IMR-90 (cell line): ENCODE measurements around the gene NDUFAF2. TPM values are rescaled to one million over a fixed set of nuclear protein-coding genes. Genes with fewer than 3 reads are reported as not detected.

ENCODE experiments used
- ATAC-seq: fragments of 200-7000 bp; cut with Tn5 transposase; 2 replicates; pipeline ENCODE4 v1.9.1; 2020; ENCODE audit warnings: low read depth, mild to moderate bottlenecking, moderate library complexity
- BruUV-seq: library from RNA; stranded (reverse); fragments of 400-500 nt; replicated peaks from 2 replicates; lab custom pipeline; 2021; lab: Mats Ljungman, UMichigan
- CTCF ChIA-PET: fragments of 300-600 bp; formaldehyde crosslinking; extraction: SDS; loops from one replicate; lab custom pipeline; 2021; ENCODE audit warnings: antibody characterized with exemption; lab: Yijun Ruan, JAX
- POLR2A ChIA-PET: fragments of 300-600 bp; sonication (Branson Sonifier 250); formaldehyde crosslinking; loops from one replicate; lab custom pipeline; 2022; ENCODE audit warnings: antibody characterized with exemption; ENCODE audit not compliant: unreplicated experiment; lab: Charles Lee
- DNase-seq: peaks from one replicate; pipeline ENCODE4 v3.0.0; 2013
- H2AFZ ChIP-seq: replicated peaks from 2 replicates; pipeline ENCODE3; 2013; ENCODE audit warnings: low read length, mild to moderate bottlenecking; ENCODE audit not compliant: poor library complexity
- H2AK5ac ChIP-seq: 2 replicates; pipeline ENCODE4 v1.6.1; 2013; ENCODE audit warnings: low read depth, low read length, inconsistent platforms
- H2AK9ac ChIP-seq: replicated peaks from 2 replicates; pipeline ENCODE3; 2013; ENCODE audit warnings: mild to moderate bottlenecking, low read depth, low read length, moderate library complexity; ENCODE audit not compliant: poor library complexity
- H2BK120ac ChIP-seq: 2 replicates; pipeline ENCODE4 v1.6.1; 2013; ENCODE audit warnings: low read depth, low read length, inconsistent platforms
- H2BK15ac ChIP-seq: 3 replicates; pipeline ENCODE4 v1.6.1; 2013; ENCODE audit warnings: low read depth, low read length, inconsistent platforms
- H2BK20ac ChIP-seq: 2 replicates; pipeline ENCODE4 v1.6.1; 2013; ENCODE audit warnings: low read depth, mild to moderate bottlenecking, inconsistent platforms, low read length, moderate library complexity
- H2BK5ac ChIP-seq: 2 replicates; pipeline ENCODE4 v1.6.1; 2013; ENCODE audit warnings: mild to moderate bottlenecking, low read depth, low read length, inconsistent platforms; ENCODE audit not compliant: poor library complexity, severe bottlenecking
- H3K14ac ChIP-seq: replicated peaks from 2 replicates; pipeline ENCODE4 v1.6.1; 2013; ENCODE audit warnings: low read depth, low read length, inconsistent platforms
- H3K18ac ChIP-seq: 2 replicates; pipeline ENCODE4 v1.6.1; 2013; ENCODE audit warnings: low read depth, low read length, control low read depth
- H3K23ac ChIP-seq: 2 replicates; pipeline ENCODE4 v1.6.1; 2013; ENCODE audit warnings: low read depth, low read length, inconsistent platforms
- H3K27ac ChIP-seq: 2 replicates; pipeline ENCODE4 v1.5.1; 2013; ENCODE audit warnings: mild to moderate bottlenecking, control low read depth, low read length; ENCODE audit not compliant: insufficient read depth
- H3K27me3 ChIP-seq: 2 replicates; pipeline ENCODE4 v1.6.1; 2013; ENCODE audit warnings: low read length; ENCODE audit not compliant: control insufficient read depth, insufficient read depth
- H3K36me3 ChIP-seq: 2 replicates; pipeline ENCODE4 v1.6.1; 2013; ENCODE audit warnings: low read length, mixed read lengths; ENCODE audit not compliant: control insufficient read depth, insufficient read depth
- H3K4ac ChIP-seq: 2 replicates; pipeline ENCODE4 v1.6.1; 2013; ENCODE audit warnings: low read depth, low read length, inconsistent platforms
- H3K4me1 ChIP-seq: 2 replicates; pipeline ENCODE4 v1.6.1; 2013; ENCODE audit warnings: low read length, mixed read lengths; ENCODE audit not compliant: control insufficient read depth, insufficient read depth
- H3K4me2 ChIP-seq: 2 replicates; pipeline ENCODE4 v1.6.1; 2013; ENCODE audit warnings: low read depth, mild to moderate bottlenecking, control low read depth, low read length, moderate library complexity
- H3K4me3 ChIP-seq: 2 replicates; pipeline ENCODE4 v1.5.1; 2013; ENCODE audit warnings: low read depth, mild to moderate bottlenecking, control low read depth, low read length, moderate library complexity; ENCODE audit not compliant: insufficient read depth
- H3K56ac ChIP-seq: 2 replicates; pipeline ENCODE4 v1.6.1; 2013; ENCODE audit warnings: low read length, inconsistent platforms; ENCODE audit not compliant: insufficient read depth; ENCODE audit errors: extremely low read depth
- H3K79me1 ChIP-seq, 2 experiments: 2 replicates each; pipeline ENCODE4 v1.6.1; 2013; ENCODE audit warnings: low read length in 2 of 2, inconsistent platforms in 1 of 2, low read depth in 1 of 2
- H3K9ac ChIP-seq: 2 replicates; pipeline ENCODE4 v1.6.1; 2013; ENCODE audit warnings: low read depth, low read length, control low read depth
- H3K9me1 ChIP-seq: 2 replicates; pipeline ENCODE4 v1.6.1; 2013; ENCODE audit warnings: low read length, inconsistent platforms; ENCODE audit not compliant: insufficient read depth
- H3K9me3 ChIP-seq: 2 replicates; pipeline ENCODE4 v1.6.1; 2013; ENCODE audit warnings: low read length; ENCODE audit not compliant: control insufficient read depth, insufficient read depth
- H4K20me1 ChIP-seq: 2 replicates; pipeline ENCODE4 v1.6.1; 2013; ENCODE audit warnings: low read length, inconsistent platforms; ENCODE audit not compliant: insufficient read depth
- H4K5ac ChIP-seq: 2 replicates; pipeline ENCODE4 v1.6.1; 2013; ENCODE audit warnings: mild to moderate bottlenecking, low read depth, low read length, control low read depth
- H4K8ac ChIP-seq, 2 experiments: 2 replicates each; pipeline ENCODE4 v1.6.1; 2013; ENCODE audit warnings: low read depth in 2 of 2, low read length in 2 of 2, control low read depth in 1 of 2, inconsistent platforms in 1 of 2
- H4K91ac ChIP-seq: 2 replicates; pipeline ENCODE4 v1.6.1; 2013; ENCODE audit warnings: low read depth, low read length, inconsistent platforms; ENCODE audit not compliant: insufficient read depth
- BHLHE40 ChIP-seq: fragments of 150-350 bp; IDR thresholded peaks from 2 replicates; pipeline ENCODE4 v1.6.1; 2016; ENCODE audit warnings: mild to moderate bottlenecking, low read depth, low read length
- CEBPB ChIP-seq: IDR thresholded peaks from 2 replicates; pipeline ENCODE4 v1.6.1; 2012; ENCODE audit warnings: low read depth, low read length, improper control_type of control experiment
- CHD1 ChIP-seq: IDR thresholded peaks from 2 replicates; pipeline ENCODE4 v1.6.1; 2012; ENCODE audit warnings: low read depth, low read length, improper control_type of control experiment
- FOS ChIP-seq: fragments of 150-350 bp; IDR thresholded peaks from 2 replicates; pipeline ENCODE4 v1.6.1; 2016; ENCODE audit warnings: low read depth, low read length
- MAFK ChIP-seq: IDR thresholded peaks from 2 replicates; pipeline ENCODE4 v1.6.1; 2012; ENCODE audit warnings: low read depth, low read length, improper control_type of control experiment
- MAZ ChIP-seq: IDR thresholded peaks from 2 replicates; pipeline ENCODE4 v1.6.1; 2012; ENCODE audit warnings: low read depth, mild to moderate bottlenecking, low read length, improper control_type of control experiment, moderate library complexity, borderline replicate concordance
- MXI1 ChIP-seq: IDR thresholded peaks from 2 replicates; pipeline ENCODE4 v1.6.1; 2012; ENCODE audit warnings: low read depth, mild to moderate bottlenecking, low read length, moderate library complexity, borderline replicate concordance
- NFE2L2 ChIP-seq: fragments of 150-350 bp; IDR thresholded peaks from 2 replicates; pipeline ENCODE4 v1.6.1; 2016; ENCODE audit warnings: low read depth, mild to moderate bottlenecking, low read length
- POLR2A ChIP-seq: IDR thresholded peaks from 2 replicates; pipeline ENCODE4 v1.6.1; 2012; ENCODE audit warnings: mild to moderate bottlenecking, low read depth, low read length
- RAD21 ChIP-seq: IDR thresholded peaks from 2 replicates; pipeline ENCODE4 v1.6.1; 2012; ENCODE audit warnings: low read length, improper control_type of control experiment
- RCOR1 ChIP-seq: IDR thresholded peaks from 2 replicates; pipeline ENCODE4 v1.6.1; 2012; ENCODE audit warnings: mild to moderate bottlenecking, low read length, improper control_type of control experiment; ENCODE audit not compliant: insufficient replicate concordance
- RFX5 ChIP-seq: IDR thresholded peaks from 2 replicates; pipeline ENCODE4 v1.8.0; 2012; ENCODE audit warnings: low read depth, mild to moderate bottlenecking, low read length, moderate library complexity
- SMC3 ChIP-seq: fragments of 150-350 bp; IDR thresholded peaks from 2 replicates; pipeline ENCODE4 v1.6.1; 2016; ENCODE audit warnings: low read depth, mild to moderate bottlenecking, antibody characterized with exemption, low read length, moderate library complexity
- WGBS, 2 experiments: methylation state at CpG; one replicate each; pipeline versions ENCODE4 v1.1.5 to v1.1.7; 2013; ENCODE audit warnings: missing lambda C conversion rate in 2 of 2; ENCODE audit not compliant: insufficient read length in 1 of 2; ENCODE audit errors: extremely low coverage in 2 of 2; 5-methylcytosine and 5-hydroxymethylcytosine counted together
- dilution Hi-C: fragments of 300-500 bp; cut with HindIII; formaldehyde crosslinking; loops from one replicate; pipeline ENCODE4 v1.14.3; 2018; ENCODE audit warnings: low sequenced_read_pairs; ENCODE audit not compliant: unreplicated experiment
- in situ Hi-C: fragments of 300-500 bp; cut with MboI; formaldehyde crosslinking; loops from 3 replicates; pipeline ENCODE4 v1.14.3; 2019; ENCODE audit warnings: low sequenced_read_pairs, inconsistent platforms, mixed read lengths
- intact Hi-C: fragments of 100-400 bp; cut with micrococcal nuclease; formaldehyde crosslinking; loops from 2 replicates; pipeline ENCODE4 v1.10.0; 2022
- polyA plus RNA-seq, 3 experiments: library from polyadenylated mRNA; depleted of rRNA; stranded (reverse); fragments of >200 nt; gene quantifications; 2 replicates each; pipeline ENCODE4 v1.2.3, GENCODE V29; 2012; ENCODE audit warnings: low replicate concordance in 1 of 3
- total RNA-seq: library from RNA; depleted of rRNA; stranded (reverse); fragments of >200 nt; gene quantifications from 2 replicates; pipeline ENCODE4 v1.2.3, GENCODE V29; 2012
- TF ChIP-seq, protein P1 (sequence below): conservative IDR thresholded peaks from 2 replicates; pipeline ENCODE4 v1.5.1; 2012; ENCODE audit warnings: mild to moderate bottlenecking, low read depth, low read length, improper control_type of control experiment
- TF ChIP-seq, protein P2 (sequence below): fragments of 150-350 bp; IDR thresholded peaks from 2 replicates; pipeline ENCODE4 v1.6.1; 2017; ENCODE audit warnings: mild to moderate bottlenecking, antibody characterized with exemption, low read length, low read depth
- TF ChIP-seq, protein P3 (sequence below): fragments of 150-350 bp; IDR thresholded peaks from 2 replicates; pipeline ENCODE4 v1.6.1; 2016; ENCODE audit warnings: low read depth, mild to moderate bottlenecking, low read length, moderate library complexity, borderline replicate concordance

The NDUFAF2 gene
- total and polyA plus RNA-seq, 2 of the 4 experiments (the other 2 are of a cell fraction) = 11.8 to 24.7 TPM

DNA sequence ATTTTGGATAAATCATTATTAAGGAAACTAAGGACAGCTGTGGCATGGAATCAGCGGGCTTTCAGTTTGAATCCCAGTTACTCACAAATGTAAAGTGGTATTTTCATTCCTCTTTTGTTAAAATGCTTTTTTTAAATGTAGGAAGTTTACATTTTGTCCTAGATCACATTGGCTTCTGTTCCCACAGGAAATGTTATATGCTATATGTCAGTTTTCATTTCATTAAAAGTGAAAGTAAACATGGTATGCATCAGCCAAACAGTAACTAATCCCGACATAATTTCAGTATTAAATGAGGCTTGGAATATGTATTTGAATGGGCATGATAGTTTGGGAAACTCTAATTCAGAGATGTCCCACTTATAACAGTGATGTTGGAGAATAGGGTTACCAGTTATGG is 235.9 kb downstream of the NDUFAF2 start:
- H3K14ac ChIP-seq = peak overlapping the region; percentile 74; the same call in 1 of the 2 replicates
- peak overlapping the region; percentile 71; the same call in 1 of the 2 replicates for H3K9ac ChIP-seq
- no peak overlapping the region for H3K56ac ChIP-seq
- H3K18ac ChIP-seq = peak overlapping the region; percentile 85
- ChIA-PET POLR2A (no interaction called here), CTCF (no interaction called here)
- peak overlapping the region; percentile 82 for H2BK5ac ChIP-seq
- peak overlapping the region; percentile 12 for H2BK120ac ChIP-seq
- H4K5ac ChIP-seq = peak overlapping the region; percentile 36; the same call in 1 of the 2 replicates
- H3K27me3 ChIP-seq = no peaks in the 10 kb centered on the region
- H3K4me1 ChIP-seq = peaks cover 10% of the 10 kb centered on the region
- H2BK15ac ChIP-seq = 0 out of 3 replicates have a peak overlapping the region, but pooled peaks have one; percentile 10
- H3K36me3 ChIP-seq = no peaks in the 10 kb centered on the region
- H2BK20ac ChIP-seq = no peak overlapping the region; the same call in 1 of the 2 replicates
- TF ChIP-seq FOS (no peak), RFX5 (no peak), BHLHE40 (no peak), CEBPB (no peak), NFE2L2 (no peak), MXI1 (no peak), RAD21 (no peak), MAFK (no peak), POLR2A (no peak), CHD1 (no peak), RCOR1 (no peak), MAZ (no peak), SMC3 (no peak)
- TF ChIP-seq, protein P1, sequence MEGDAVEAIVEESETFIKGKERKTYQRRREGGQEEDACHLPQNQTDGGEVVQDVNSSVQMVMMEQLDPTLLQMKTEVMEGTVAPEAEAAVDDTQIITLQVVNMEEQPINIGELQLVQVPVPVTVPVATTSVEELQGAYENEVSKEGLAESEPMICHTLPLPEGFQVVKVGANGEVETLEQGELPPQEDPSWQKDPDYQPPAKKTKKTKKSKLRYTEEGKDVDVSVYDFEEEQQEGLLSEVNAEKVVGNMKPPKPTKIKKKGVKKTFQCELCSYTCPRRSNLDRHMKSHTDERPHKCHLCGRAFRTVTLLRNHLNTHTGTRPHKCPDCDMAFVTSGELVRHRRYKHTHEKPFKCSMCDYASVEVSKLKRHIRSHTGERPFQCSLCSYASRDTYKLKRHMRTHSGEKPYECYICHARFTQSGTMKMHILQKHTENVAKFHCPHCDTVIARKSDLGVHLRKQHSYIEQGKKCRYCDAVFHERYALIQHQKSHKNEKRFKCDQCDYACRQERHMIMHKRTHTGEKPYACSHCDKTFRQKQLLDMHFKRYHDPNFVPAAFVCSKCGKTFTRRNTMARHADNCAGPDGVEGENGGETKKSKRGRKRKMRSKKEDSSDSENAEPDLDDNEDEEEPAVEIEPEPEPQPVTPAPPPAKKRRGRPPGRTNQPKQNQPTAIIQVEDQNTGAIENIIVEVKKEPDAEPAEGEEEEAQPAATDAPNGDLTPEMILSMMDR = no peak
- TF ChIP-seq, protein P2, sequence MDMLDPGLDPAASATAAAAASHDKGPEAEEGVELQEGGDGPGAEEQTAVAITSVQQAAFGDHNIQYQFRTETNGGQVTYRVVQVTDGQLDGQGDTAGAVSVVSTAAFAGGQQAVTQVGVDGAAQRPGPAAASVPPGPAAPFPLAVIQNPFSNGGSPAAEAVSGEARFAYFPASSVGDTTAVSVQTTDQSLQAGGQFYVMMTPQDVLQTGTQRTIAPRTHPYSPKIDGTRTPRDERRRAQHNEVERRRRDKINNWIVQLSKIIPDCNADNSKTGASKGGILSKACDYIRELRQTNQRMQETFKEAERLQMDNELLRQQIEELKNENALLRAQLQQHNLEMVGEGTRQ = no peak
- TF ChIP-seq, protein P3, sequence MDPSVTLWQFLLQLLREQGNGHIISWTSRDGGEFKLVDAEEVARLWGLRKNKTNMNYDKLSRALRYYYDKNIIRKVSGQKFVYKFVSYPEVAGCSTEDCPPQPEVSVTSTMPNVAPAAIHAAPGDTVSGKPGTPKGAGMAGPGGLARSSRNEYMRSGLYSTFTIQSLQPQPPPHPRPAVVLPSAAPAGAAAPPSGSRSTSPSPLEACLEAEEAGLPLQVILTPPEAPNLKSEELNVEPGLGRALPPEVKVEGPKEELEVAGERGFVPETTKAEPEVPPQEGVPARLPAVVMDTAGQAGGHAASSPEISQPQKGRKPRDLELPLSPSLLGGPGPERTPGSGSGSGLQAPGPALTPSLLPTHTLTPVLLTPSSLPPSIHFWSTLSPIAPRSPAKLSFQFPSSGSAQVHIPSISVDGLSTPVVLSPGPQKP = no peak
- H3K79me1 ChIP-seq = no peaks in the 10 kb centered on the region
- H4K8ac ChIP-seq = peak overlapping the region; percentile 1 to 85; a peak in 3 of 4 replicates
- peak overlapping the region; percentile 100 for H3K4me2 ChIP-seq
- intact Hi-C loops (loop anchor here (5.0 kb wide), 2 partner anchors 121 to 151 kb away; partner anchors contain the start of gene ZSWIM6), dilution Hi-C loops (no loop called here), in situ Hi-C loops (no loop called here)
- no peaks in the 10 kb centered on the region for H3K9me1 ChIP-seq
- peak overlapping the region; percentile 53; the same call in 1 of the 2 replicates for H3K4ac ChIP-seq
- WGBS, 2 experiments = no CpG with 5 or more reads among the region's 2 CpGs
- no peaks in the 10 kb centered on the region for H3K9me3 ChIP-seq
- DNase-seq (peak; percentile 15), ATAC-seq (peak; percentile 12; the same call in 1 of the 2 replicates)
- H3K23ac ChIP-seq = peak overlapping the region; percentile 63; the same call in 1 of the 2 replicates
- H3K27ac ChIP-seq = 0 out of 2 replicates have a peak overlapping the region, but pooled peaks have one; percentile 37
- H4K91ac ChIP-seq = no peak overlapping the region
- H4K20me1 ChIP-seq = no peaks in the 10 kb centered on the region
- H2AK5ac ChIP-seq = no peak overlapping the region
- BruUV-seq = no TSS peak
- peak overlapping the region; percentile 30; the same call in 1 of the 2 replicates for H3K4me3 ChIP-seq
- H2AK9ac ChIP-seq = no peak overlapping the region
- no peak overlapping the region for H2AFZ ChIP-seq
